ENCODE data around the gene ADAM22.

GRCh38 chr7:88091988-88092675, 158.1 kb downstream of the ADAM22 start:
- TF ChIP-seq CTCF (conservative IDR thresholded peaks at IDR 0.05; ENCODE audit: low read depth, low read length) (no peak), EZH2 (IDR thresholded peaks at IDR 0.05; ENCODE audit: borderline replicate concordance, low read depth, low read length, poor library complexity, severe bottlenecking) (no peak)

Measured in A673 (cell line).